Measurements from ENCODE around the gene KRTAP10-4.
A peak's percentile ranks its signal among the peaks of the same experiment; 100 is the strongest.

The KRTAP10-4 gene

DNA sequence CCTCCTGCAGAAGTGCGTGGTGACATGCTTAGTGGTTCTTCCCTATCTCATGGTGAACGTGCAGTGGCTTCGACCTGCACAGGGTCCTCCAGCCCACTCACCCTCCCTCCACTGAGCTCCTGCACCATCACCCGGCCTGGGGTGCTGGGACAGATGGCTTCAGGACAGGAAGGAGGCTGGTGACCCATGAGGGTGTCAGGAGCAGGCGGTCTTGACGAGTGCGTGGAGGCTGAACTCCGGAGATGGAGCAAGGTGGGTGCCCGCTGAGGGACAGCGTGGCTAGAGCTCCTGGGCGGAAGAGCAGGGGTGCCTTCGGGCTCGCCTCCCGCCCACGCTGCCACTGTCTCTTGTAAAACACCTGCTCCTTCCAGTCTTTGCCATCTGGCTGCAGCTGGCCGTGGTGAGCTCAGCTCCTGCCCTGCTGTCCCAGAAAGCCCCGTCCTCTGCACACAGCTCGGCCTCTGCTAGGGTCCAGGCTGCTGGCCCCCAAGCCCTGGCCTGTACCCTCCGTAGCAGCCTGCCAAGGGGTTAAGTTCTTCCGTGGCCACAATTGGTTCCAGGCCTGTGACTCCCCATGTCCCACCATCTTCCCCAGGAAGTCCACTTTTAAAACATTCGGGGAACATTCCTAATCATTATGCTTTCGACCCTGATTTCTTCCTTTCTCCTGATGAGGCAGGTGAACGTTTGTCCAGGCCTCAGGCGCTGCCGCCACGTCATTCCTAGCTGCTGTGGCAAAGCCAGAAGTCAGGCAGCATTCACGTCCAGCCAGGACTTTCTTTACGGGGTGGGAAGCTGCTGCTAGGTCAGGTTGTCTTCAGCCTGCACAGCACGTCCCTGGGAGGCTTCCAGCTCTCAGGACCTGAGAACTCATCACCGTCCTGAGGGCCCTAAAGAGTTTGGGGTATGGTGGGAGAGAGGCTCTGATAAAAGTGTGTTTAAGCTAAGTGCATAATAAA lies 41.6 kb upstream of the KRTAP10-4 start:
- no peaks in the 10 kb centered on the region for H3K4me1 Mint-ChIP-seq (ENCODE audit: low read depth)
- no peaks in the 10 kb centered on the region for H3K9me3 Mint-ChIP-seq
- no peak overlapping the region for H3K4me3 Mint-ChIP-seq
- no peak overlapping the region for H3K27ac Mint-ChIP-seq
- no peaks in the 10 kb centered on the region for H3K27me3 Mint-ChIP-seq
- no peaks in the 10 kb centered on the region for H3K36me3 Mint-ChIP-seq (ENCODE audit: low read depth)

DNA sequence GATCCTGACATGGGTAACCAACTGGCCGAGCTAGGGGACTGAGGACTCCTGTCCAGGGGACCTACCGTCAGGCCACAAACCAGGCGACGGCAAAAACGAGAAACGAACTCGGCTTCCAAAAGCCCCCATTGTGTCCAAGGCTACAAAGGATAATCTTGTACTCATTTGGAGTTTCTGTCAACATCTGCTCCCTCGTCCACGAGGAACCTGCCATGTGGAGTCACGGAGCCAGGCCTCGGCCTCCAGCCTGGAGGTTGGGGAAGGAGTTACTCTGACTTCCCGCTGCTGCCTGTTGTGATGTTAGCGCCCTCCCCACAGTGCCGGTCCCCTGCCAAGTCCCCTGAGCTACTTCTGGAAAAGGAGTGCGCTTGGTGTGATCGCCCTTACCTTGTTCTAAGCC lies 40.8 kb upstream of the KRTAP10-4 start:
- no peak overlapping the region for H3K4me3 Mint-ChIP-seq
- H3K27ac Mint-ChIP-seq = no peak overlapping the region
- no peaks in the 10 kb centered on the region for H3K4me1 Mint-ChIP-seq (ENCODE audit: low read depth)
- H3K36me3 Mint-ChIP-seq (ENCODE audit: low read depth) = no peaks in the 10 kb centered on the region
- no peaks in the 10 kb centered on the region for H3K27me3 Mint-ChIP-seq
- H3K9me3 Mint-ChIP-seq = no peaks in the 10 kb centered on the region

DNA sequence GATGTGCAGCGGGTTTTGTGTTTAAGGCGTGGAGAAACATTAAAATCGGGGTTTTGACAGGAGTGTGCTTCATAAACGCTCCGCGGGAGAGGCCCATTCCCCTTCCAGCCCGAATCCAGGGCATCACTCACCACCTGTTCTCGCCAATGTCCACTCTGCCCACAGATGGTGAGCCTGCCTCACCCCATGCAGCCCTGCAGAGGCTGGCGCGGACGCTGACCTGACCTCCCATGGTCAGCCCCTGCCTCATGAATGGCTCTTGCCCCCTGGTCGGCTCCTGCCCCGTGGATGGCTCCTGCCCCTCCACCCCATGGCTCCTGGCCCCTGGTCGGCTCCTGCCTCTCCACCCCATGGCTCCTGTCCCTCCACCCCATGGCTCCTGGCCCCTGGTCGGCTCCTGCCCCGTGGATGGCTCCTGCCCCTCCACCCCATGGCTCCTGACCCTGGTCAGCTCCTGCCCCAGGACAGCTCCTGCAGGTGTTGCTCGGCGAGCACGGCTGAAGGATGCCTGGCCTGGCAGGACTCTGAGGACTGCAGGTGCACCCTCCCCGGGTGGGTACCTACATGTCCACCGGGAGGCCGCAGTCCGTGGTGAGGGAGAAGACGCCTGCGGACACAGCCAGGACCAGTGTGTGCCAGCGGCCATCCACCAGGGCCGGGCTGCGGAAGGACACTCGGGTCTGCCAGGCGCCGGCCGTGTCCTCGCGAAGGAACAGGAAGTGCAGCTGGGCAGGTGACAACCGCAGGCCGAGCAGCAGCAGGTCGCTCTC lies 40.2 kb upstream of the KRTAP10-4 start:
- H3K4me3 Mint-ChIP-seq = no peak overlapping the region
- H3K9me3 Mint-ChIP-seq = no peaks in the 10 kb centered on the region
- H3K27ac Mint-ChIP-seq = no peak overlapping the region
- H3K4me1 Mint-ChIP-seq (ENCODE audit: low read depth) = no peaks in the 10 kb centered on the region
- H3K27me3 Mint-ChIP-seq = no peaks in the 10 kb centered on the region
- no peaks in the 10 kb centered on the region for H3K36me3 Mint-ChIP-seq (ENCODE audit: low read depth)

DNA sequence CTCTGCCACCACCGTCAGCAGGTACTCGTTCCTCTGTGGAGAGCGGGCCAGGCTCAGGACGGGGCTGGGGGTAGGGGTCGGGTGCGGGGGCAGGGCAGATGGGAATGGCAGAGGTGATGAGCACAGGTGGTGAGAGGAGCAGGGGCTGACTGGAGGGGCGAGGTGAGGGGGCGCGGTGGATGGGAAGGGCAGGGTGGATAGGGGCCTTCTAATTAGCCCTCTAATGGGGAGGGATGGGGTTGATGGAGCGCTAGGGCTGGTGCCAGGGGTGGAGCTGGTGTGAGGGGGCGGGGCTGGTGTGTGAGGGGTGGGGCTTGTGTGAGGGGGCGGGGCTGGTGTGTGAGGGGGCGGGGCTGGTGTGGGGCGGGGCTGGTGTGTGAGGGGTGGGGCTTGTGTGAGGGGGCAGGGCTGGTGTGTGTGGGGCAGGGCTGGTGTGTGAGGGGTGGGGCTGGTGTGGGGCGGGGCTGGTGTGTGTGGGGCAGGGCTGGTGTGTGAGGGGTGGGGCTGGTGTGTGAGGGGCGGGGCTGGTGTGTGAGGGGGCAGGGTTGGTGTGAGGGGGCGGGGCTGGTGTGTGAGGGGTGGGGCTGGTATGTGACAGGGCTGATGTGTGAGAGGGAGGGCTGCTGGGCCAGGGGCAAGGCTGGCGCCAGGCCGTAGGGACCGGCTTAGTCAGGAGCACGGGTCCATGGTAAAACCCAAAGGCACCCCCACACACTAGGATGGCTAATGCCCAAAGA lies 39.5 kb upstream of the KRTAP10-4 start:
- no peaks in the 10 kb centered on the region for H3K36me3 Mint-ChIP-seq (ENCODE audit: low read depth)
- H3K9me3 Mint-ChIP-seq = no peaks in the 10 kb centered on the region
- no peak overlapping the region for H3K27ac Mint-ChIP-seq
- H3K4me3 Mint-ChIP-seq = no peak overlapping the region
- no peaks in the 10 kb centered on the region for H3K4me1 Mint-ChIP-seq (ENCODE audit: low read depth)
- H3K27me3 Mint-ChIP-seq = no peaks in the 10 kb centered on the region

DNA sequence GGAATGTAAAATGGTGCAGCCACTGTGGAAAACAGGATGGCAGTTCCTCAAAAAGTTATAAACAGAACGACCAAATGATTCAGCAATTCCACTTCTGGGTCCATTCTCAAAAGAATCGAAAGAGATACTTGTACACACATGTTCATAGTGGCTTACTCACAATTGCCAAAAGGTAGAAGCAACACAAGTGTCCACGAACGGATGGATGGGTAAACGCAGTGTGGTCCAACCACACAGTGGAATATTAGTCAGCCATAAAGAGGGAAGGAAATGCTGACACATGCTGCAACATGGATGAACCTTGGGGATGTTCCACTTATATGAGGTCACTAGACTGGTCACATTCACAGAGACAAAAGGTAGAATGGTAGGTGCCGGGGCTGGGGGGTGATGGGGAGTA lies 38.8 kb upstream of the KRTAP10-4 start:
- Mint-ChIP-seq H3K27me3 (no peaks in the 10 kb centered on the region), H3K9me3 (no peaks in the 10 kb centered on the region), H3K4me1 (ENCODE audit: low read depth) (no peaks in the 10 kb centered on the region), H3K27ac (no peak overlapping the region), H3K36me3 (ENCODE audit: low read depth) (no peaks in the 10 kb centered on the region), H3K4me3 (no peak overlapping the region)

DNA sequence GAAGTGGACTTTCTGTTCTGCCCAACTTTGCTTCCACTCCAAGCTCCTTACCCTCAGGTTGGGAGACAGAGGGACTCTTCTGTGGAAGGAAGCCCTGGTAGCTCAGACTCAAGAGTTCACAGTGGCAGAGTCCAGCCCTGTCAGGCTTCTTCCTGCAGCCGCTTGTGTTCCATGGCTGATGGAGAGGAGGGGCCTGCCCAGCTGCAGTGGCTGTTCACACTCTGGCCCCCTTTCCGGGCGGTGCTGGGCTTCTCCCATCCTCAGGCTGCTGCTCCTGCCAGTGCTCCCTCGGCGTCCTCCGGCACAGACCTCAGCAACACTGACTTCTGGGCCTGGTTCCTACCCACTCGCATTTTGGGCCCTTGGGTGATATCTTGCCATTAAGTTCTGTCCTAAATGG lies 37.6 kb upstream of the KRTAP10-4 start:
- Mint-ChIP-seq H3K4me3 (no peak overlapping the region), H3K9me3 (no peaks in the 10 kb centered on the region), H3K4me1 (ENCODE audit: low read depth) (no peaks in the 10 kb centered on the region), H3K27ac (no peak overlapping the region), H3K27me3 (no peaks in the 10 kb centered on the region), H3K36me3 (ENCODE audit: low read depth) (no peaks in the 10 kb centered on the region)

DNA sequence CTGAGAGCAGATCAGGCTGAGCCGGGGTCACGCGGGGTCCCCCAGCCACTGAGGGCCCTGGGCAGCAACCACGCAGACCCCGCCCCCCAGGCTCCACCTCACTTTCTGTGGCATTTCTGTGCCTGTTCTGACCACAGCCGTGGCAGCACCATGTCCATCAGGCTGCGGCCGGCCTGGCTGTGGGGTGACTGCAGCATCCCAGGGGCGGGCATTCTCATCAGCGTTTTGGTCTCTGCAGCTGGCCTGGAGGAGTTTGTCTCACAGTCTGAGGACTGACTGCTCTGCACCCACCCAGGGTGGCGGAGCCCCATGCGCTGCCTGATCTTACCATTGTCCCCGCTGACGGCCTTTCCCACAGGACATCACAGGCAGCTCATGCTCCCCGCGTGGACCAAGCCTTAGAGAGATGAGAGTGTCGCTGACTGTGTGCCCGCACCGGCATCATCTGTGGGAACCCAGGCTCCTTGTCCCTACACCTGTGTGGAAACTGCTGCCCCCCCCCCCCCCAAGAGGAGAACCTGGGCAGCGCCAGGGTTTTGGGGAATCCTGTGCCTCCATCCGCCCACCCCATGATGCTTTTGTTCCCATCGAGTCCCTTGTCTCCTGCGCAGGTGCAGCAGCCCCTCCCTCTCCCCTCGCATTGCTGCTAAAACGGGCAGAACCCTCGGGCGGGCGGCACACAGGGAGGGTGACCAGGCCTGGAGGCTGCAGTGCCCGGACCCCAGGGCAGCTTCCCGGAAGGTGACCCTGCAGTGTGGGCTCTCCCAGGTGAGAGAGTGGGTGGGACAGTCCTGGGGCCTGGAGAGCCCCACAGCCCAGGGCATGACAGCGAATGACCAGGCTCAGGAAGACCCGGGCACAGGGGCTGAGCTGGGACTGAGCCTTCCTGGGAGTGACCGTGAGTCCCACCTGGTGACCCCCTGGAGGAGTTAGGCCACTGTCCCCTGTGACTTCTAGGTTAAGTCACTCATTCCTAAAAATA lies 35.3 kb upstream of the KRTAP10-4 start:
- no peaks in the 10 kb centered on the region for H3K4me1 Mint-ChIP-seq (ENCODE audit: low read depth)
- no peaks in the 10 kb centered on the region for H3K9me3 Mint-ChIP-seq
- no peaks in the 10 kb centered on the region for H3K27me3 Mint-ChIP-seq
- H3K4me3 Mint-ChIP-seq = no peak overlapping the region
- no peaks in the 10 kb centered on the region for H3K36me3 Mint-ChIP-seq (ENCODE audit: low read depth)
- no peak overlapping the region for H3K27ac Mint-ChIP-seq

DNA sequence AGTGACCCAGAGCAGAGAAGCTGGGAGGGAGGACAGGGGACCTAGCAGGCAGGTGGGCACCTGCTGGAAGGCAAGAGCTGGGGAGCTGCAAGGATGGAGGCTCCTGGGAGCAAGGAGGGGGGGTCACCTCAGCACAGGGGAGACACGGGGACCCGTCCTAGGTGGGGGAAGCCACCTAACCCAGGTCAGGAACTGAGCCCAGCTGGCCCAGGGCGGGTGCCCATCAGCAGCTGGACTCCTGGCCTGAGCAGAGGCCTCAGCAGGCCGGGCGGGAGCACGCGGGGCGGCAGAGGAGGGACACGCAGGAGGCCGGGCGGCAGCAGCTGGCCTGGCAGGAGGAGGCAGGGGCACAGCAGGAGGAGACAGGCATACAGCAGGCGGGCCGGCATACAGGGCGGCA lies 34.5 kb upstream of the KRTAP10-4 start:
- Mint-ChIP-seq H3K36me3 (ENCODE audit: low read depth) (no peaks in the 10 kb centered on the region), H3K4me3 (no peak overlapping the region), H3K27ac (no peak overlapping the region), H3K9me3 (no peaks in the 10 kb centered on the region), H3K27me3 (no peaks in the 10 kb centered on the region), H3K4me1 (ENCODE audit: low read depth) (no peaks in the 10 kb centered on the region)

DNA sequence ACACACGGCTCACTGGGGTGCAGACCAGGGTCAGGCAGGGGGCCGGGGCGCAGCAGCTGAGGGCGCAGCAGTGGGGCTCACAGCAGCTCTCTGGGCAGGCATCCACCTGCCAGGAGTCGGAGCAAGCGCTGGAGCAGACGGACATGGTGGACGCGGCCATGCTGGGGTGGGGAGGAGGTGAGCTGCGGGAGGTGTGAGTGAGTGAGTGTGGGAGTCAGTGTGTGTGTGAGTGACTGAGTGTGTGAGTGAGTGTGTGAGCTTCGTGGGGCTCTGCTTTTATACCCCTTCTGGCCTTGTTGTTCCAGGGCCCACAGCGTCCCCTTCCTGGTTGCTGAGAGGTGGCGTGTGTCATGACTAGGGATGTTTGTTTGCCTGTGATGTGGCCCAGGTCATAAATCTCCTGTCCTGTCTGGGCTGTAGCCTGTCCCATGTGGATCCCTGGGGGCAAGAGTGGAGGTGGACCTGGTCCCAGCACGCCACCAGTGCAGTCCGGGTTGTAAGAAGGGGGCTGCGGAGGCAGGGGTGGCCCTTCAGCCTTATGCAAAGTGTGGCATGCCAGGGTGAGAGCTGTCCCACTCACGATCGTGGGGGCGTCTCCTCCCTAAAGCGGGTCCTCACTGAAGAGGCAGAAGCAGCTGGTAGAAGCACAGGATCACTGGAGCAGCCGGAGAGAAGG lies 33.4 kb upstream of the KRTAP10-4 start, which contains the start of gene KRTAP10-1:
Gene KRTAP10-1 (minus strand): TSS at position 205 of the 676 bp plus-strand sequence. CDS start 45 bp downstream, at position 160.
- Mint-ChIP-seq H3K9me3 (no peaks in the 10 kb centered on the region), H3K4me1 (ENCODE audit: low read depth) (no peaks in the 10 kb centered on the region), H3K27ac (no peak within 1 kb of the TSS), H3K4me3 (no peak within 1 kb of the TSS), H3K27me3 (no peaks in the 10 kb centered on the region), H3K36me3 (ENCODE audit: low read depth) (no peaks in the 10 kb centered on the region)

DNA sequence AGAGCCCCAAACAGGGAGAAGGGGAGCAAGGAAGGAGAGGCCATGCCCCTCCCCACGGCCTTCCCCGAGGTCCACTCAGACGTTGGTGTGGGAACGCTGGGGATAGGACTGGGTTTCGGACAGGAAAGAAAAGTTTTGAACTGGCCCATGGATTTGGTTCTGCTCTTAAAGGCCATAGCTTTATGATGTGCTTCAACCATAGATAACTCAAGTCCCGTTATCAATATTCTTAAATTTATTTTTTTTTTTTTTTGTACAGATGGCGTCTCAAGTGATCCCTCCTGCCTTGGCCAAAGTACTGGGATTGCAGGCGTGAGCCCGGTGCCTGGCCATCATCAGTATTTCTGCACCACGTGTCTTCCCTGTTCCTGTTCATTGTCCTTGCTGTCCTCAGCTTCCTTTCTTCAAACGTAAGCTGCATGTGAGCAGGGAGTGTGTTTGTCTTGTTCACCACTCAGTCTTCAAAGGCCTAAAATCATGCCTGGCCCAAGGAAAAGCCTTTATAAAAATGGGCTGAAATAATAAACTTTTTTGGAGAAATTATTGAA lies 32.7 kb upstream of the KRTAP10-4 start:
- no peaks in the 10 kb centered on the region for H3K27me3 Mint-ChIP-seq
- H3K36me3 Mint-ChIP-seq (ENCODE audit: low read depth) = peaks cover 5% of the 10 kb centered on the region
- H3K27ac Mint-ChIP-seq = no peak overlapping the region
- no peak overlapping the region for H3K4me3 Mint-ChIP-seq
- no peaks in the 10 kb centered on the region for H3K4me1 Mint-ChIP-seq (ENCODE audit: low read depth)
- peaks cover 6% of the 10 kb centered on the region for H3K9me3 Mint-ChIP-seq

DNA sequence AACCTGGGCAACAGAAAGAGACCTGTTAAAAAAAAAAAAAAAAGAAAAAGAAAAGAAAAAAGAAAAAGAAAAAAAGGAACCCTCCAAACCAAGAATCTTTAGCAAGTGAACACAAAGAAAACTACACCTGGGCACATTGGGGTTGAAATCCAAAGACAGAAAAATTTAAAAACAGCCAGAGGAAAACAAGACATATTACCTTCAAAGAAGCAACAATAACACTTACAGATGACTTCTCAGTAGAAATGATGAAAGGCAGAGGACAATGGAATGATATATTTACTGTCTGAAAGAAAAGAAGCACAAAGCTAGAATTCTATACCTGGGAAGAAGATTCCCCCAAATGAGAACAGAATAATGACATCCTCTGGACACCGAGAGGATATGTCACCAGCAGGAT lies 30.8 kb upstream of the KRTAP10-4 start:
- H3K9me3 Mint-ChIP-seq = peaks cover 19% of the 10 kb centered on the region
- no peaks in the 10 kb centered on the region for H3K27me3 Mint-ChIP-seq
- no peak overlapping the region for H3K4me3 Mint-ChIP-seq
- peaks cover 18% of the 10 kb centered on the region for H3K36me3 Mint-ChIP-seq (ENCODE audit: low read depth)
- peaks cover 9% of the 10 kb centered on the region for H3K4me1 Mint-ChIP-seq (ENCODE audit: low read depth)
- no peak overlapping the region for H3K27ac Mint-ChIP-seq

DNA sequence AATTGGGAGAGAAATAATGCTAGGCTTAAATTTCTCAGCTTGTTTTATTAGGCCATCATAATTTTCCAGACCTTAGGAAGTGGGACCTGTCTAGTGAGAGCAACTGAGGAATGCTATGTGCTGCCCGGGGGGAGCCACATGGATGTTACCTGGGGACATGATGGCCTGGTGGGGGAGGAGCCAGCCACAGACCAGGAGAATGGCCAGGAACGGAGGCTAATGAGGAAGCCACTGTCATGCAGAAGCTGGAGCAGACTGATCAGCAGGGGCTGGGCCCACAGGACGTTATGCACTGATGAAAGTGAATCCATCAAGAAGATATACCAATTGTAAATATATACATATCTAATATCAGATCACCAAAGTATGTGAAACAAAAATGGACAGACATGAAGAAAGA lies 29.0 kb upstream of the KRTAP10-4 start:
- H3K4me1 Mint-ChIP-seq (ENCODE audit: low read depth) = peaks cover 22% of the 10 kb centered on the region
- H3K9me3 Mint-ChIP-seq = peaks cover 21% of the 10 kb centered on the region
- H3K4me3 Mint-ChIP-seq = no peak overlapping the region
- no peaks in the 10 kb centered on the region for H3K27me3 Mint-ChIP-seq
- no peak overlapping the region for H3K27ac Mint-ChIP-seq
- H3K36me3 Mint-ChIP-seq (ENCODE audit: low read depth) = peaks cover 19% of the 10 kb centered on the region

DNA sequence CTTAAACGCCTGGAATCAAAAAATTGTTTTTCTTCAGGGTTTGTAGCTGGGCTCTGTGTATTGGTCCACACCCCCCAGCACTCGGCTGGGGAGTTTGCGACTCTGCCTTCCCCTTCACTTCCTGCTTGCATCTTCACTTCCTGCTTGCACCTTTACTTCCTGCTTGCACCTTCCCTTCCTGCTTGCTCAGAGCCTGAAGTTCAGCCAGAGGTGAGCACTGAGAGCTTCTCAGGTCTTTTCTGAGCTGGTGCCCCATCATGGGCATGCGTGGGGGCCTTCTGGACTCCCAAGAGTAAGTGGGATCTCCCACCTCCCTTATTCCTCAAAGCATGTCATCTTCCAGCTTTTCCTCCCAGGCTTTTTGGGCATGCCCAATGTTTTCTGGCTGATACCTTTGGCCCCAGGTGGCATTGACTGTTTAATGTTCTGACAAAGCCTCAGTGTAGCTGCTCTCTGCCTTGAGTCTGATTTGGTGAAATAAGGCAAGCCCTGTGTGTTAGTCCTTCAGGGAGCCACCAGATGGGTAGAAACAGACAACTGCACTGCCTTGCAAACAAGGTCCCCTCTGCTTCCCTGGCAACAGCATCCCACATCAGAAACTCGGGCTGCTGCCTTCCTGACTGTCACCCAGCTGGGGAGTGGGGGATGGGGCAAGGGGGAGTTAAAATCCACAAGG lies 25.7 kb upstream of the KRTAP10-4 start:
- H3K27ac Mint-ChIP-seq = peak overlapping the region; percentile 88
- peaks cover 22% of the 10 kb centered on the region for H3K4me1 Mint-ChIP-seq (ENCODE audit: low read depth)
- peak overlapping the region; percentile 69 for H3K4me3 Mint-ChIP-seq
- no peaks in the 10 kb centered on the region for H3K27me3 Mint-ChIP-seq
- H3K9me3 Mint-ChIP-seq = peaks cover 21% of the 10 kb centered on the region
- H3K36me3 Mint-ChIP-seq (ENCODE audit: low read depth) = peaks cover 22% of the 10 kb centered on the region
